ENCODE results near the gene EPHX1. TPM values are rescaled to one million over a fixed set of nuclear protein-coding genes. Genes with fewer than 3 reads are reported as not detected.
"Not testable (repeated sequence)": the region's sequence is repeated elsewhere in the genome, so short reads cannot be mapped to it uniquely, and the experiment has no call there.

The EPHX1 gene
- total RNA-seq, 2 donors from 2014 or later = 59.6 to 126 TPM

- intact Hi-C loops (cut with DNase I) = no loop called here
- DNase-seq (no peak), ATAC-seq (no peak)
Observed at GRCh38 chr1:225828706-225829345, 18.9 kb downstream of the EPHX1 start.

GRCh38 chr1:225830841-225831240 lies 20.9 kb downstream of the EPHX1 start:
- ATAC-seq (no peak), DNase-seq (no peak)
- intact Hi-C loops (cut with DNase I) = no loop called here

- peak; percentile 86 to 93 for ATAC-seq
- DNase-seq = peak; percentile 74
- intact Hi-C loops (cut with DNase I) = no loop called here
Observed at GRCh38 chr1:225834417-225835329, 24.7 kb downstream of the EPHX1 start.

- peak in 1 of 2 donors; percentile 24 for ATAC-seq
- intact Hi-C loops (cut with DNase I) = no loop called here
- peak; percentile 73 for DNase-seq
Observed at GRCh38 chr1:225835856-225836255, 25.9 kb downstream of the EPHX1 start.

GRCh38 chr1:225836296-225836695 lies 26.4 kb downstream of the EPHX1 start:
- DNase-seq; ATAC-seq; intact Hi-C loops (cut with DNase I): not testable (repeated sequence)

GRCh38 chr1:225838793-225839192 lies 28.9 kb downstream of the EPHX1 start:
- intact Hi-C loops (cut with DNase I) = no loop called here
- no peak for ATAC-seq
- DNase-seq = no peak

GRCh38 chr1:225840223-225840610 lies 30.3 kb downstream of the EPHX1 start:
- ATAC-seq (no peak), DNase-seq (no peak)
- intact Hi-C loops (cut with DNase I) = loop anchor here in 1 of 2 donors (10.0 kb wide), 1 partner anchor 365 kb away; no protein-coding TSS in a partner anchor

- intact Hi-C loops (cut with DNase I) = loop anchor here in 1 of 2 donors (10.0 kb wide), 1 partner anchor 366 kb away; no protein-coding TSS in a partner anchor
- ATAC-seq = no peak
- DNase-seq = no peak
Observed at GRCh38 chr1:225840713-225841112, 30.8 kb downstream of the EPHX1 start.

GRCh38 chr1:225842074-225842473 lies 32.1 kb downstream of the EPHX1 start:
- DNase-seq (no peak), ATAC-seq (no peak)
- intact Hi-C loops (cut with DNase I) = loop anchor here in 1 of 2 donors (10.0 kb wide), 1 partner anchor 367 kb away; no protein-coding TSS in a partner anchor

GRCh38 chr1:225842788-225843425 lies 33.0 kb downstream of the EPHX1 start:
- intact Hi-C loops (cut with DNase I) = loop anchor here in 1 of 2 donors (10.0 kb wide), 1 partner anchor 368 kb away; no protein-coding TSS in a partner anchor

GRCh38 chr1:225843426-225843795 lies 33.5 kb downstream of the EPHX1 start:
- intact Hi-C loops (cut with DNase I) = loop anchor here in 1 of 2 donors (10.0 kb wide), 1 partner anchor 369 kb away; no protein-coding TSS in a partner anchor
- ATAC-seq = no peak

More at GRCh38 chr1:225842788-225843425, 33.0 kb downstream of the EPHX1 start:
- DNase-seq (no peak), ATAC-seq (no peak)

GRCh38 chr1:225844236-225845061 lies 34.5 kb downstream of the EPHX1 start:
- peak in 1 of 2 donors; percentile 24 for ATAC-seq
- no peak for DNase-seq
- intact Hi-C loops (cut with DNase I) = loop anchor here in 1 of 2 donors (5.0 to 10.0 kb wide), 2 partner anchors 32 to 370 kb away; partner anchors contain the start of gene EPHX1

More at GRCh38 chr1:225843426-225843795, 33.5 kb downstream of the EPHX1 start:
- no peak for DNase-seq

- intact Hi-C loops (cut with DNase I) = loop anchor here in 1 of 2 donors (5.0 to 10.0 kb wide), 2 partner anchors 33 to 370 kb away; partner anchors contain the start of gene EPHX1
- no peak for ATAC-seq
- no peak for DNase-seq
Observed at GRCh38 chr1:225845097-225845496, 35.2 kb downstream of the EPHX1 start.

GRCh38 chr1:225845571-225846259 lies 35.8 kb downstream of the EPHX1 start:
- DNase-seq (peak; percentile 86), ATAC-seq (peak; percentile 74 to 79)
- intact Hi-C loops (cut with DNase I) = loop anchor here in 1 of 2 donors (5.0 to 10.0 kb wide), 2 partner anchors 33 to 371 kb away; partner anchors contain the start of gene EPHX1

GRCh38 chr1:225846331-225847310 lies 36.7 kb downstream of the EPHX1 start:
- intact Hi-C loops (cut with DNase I) = loop anchor here in 1 of 2 donors (5.0 to 10.0 kb wide), 2 partner anchors 34 to 372 kb away; partner anchors contain the start of gene EPHX1
- DNase-seq (no peak), ATAC-seq (peak in 1 of 2 donors; percentile 1)

- no peak for ATAC-seq
- DNase-seq = no peak
- intact Hi-C loops (cut with DNase I) = loop anchor here in 1 of 2 donors (5.0 to 10.0 kb wide), 2 partner anchors 35 to 373 kb away; partner anchors contain the start of gene EPHX1
Observed at GRCh38 chr1:225847610-225848009, 37.7 kb downstream of the EPHX1 start.

Measured in left cardiac atrium (tissue), 4 donors.